AG09319 (cell line): Measurements from ENCODE around the gene MROH2A.

ENCODE experiments used
- DNase-seq: peaks from one replicate; pipeline ENCODE4 v3.0.0-alpha.2; 2010; ENCODE audit warnings: low read depth; ENCODE audit errors: extremely low read depth
- TF ChIP-seq, protein P1 (sequence below): IDR thresholded peaks from 2 replicates; pipeline ENCODE4 v1.5.1; 2011; ENCODE audit warnings: low read depth, mild to moderate bottlenecking, inconsistent platforms, low read length, moderate library complexity

MROH2A gene

DNA sequence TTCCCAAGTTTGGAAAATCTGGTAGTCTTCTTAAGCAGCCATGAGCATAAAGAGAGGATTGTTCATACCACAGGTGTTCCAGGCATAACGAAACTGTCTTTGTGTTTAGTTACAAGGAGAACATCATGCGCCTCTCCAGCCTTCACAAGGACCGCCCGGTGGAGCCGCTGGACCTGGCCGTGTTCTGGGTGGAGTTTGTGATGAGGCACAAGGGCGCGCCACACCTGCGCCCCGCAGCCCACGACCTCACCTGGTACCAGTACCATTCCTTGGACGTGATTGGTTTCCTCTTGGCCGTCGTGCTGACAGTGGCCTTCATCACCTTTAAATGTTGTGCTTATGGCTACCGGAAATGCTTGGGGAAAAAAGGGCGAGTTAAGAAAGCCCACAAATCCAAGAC lies 6.0 kb upstream of the MROH2A start:
- TF ChIP-seq, protein P1, sequence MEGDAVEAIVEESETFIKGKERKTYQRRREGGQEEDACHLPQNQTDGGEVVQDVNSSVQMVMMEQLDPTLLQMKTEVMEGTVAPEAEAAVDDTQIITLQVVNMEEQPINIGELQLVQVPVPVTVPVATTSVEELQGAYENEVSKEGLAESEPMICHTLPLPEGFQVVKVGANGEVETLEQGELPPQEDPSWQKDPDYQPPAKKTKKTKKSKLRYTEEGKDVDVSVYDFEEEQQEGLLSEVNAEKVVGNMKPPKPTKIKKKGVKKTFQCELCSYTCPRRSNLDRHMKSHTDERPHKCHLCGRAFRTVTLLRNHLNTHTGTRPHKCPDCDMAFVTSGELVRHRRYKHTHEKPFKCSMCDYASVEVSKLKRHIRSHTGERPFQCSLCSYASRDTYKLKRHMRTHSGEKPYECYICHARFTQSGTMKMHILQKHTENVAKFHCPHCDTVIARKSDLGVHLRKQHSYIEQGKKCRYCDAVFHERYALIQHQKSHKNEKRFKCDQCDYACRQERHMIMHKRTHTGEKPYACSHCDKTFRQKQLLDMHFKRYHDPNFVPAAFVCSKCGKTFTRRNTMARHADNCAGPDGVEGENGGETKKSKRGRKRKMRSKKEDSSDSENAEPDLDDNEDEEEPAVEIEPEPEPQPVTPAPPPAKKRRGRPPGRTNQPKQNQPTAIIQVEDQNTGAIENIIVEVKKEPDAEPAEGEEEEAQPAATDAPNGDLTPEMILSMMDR: no peak

DNA sequence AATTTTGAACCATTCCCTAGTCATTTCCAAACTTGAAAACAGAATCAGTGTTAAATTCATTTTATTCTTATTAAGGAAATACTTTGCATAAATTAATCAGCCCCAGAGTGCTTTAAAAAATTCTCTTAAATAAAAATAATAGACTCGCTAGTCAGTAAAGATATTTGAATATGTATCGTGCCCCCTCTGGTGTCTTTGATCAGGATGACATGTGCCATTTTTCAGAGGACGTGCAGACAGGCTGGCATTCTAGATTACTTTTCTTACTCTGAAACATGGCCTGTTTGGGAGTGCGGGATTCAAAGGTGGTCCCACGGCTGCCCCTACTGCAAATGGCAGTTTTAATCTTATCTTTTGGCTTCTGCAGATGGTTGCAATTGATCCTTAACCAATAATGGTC lies 5.5 kb upstream of the MROH2A start:
- TF ChIP-seq, protein P1: no peak

More for the DNA sequence above, 6.0 kb upstream of the MROH2A start:
- DNase-seq: no peak

DNA sequence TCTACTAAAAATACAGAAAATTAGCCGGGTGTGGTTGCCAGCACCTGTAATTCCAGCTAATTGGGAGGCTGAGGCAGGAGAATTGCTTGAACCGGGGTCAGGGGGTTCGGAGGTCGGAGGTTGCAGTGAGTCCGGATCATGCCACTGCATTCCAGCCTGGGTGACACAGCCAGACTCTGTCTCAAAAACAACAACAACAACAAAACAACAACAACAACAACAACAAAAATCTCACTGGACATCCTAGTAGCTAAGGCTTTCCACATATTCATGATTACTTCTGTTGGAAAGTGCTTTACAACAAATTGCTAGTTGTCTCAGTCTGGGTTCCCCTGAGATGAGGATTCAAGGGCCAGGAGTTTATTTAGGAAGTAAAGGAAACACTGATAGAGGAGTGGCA lies 4.3 kb upstream of the MROH2A start:
- no peak for DNase-seq
- TF ChIP-seq, protein P1: no peak

More for the DNA sequence above, 5.5 kb upstream of the MROH2A start:
- no peak for DNase-seq

DNA sequence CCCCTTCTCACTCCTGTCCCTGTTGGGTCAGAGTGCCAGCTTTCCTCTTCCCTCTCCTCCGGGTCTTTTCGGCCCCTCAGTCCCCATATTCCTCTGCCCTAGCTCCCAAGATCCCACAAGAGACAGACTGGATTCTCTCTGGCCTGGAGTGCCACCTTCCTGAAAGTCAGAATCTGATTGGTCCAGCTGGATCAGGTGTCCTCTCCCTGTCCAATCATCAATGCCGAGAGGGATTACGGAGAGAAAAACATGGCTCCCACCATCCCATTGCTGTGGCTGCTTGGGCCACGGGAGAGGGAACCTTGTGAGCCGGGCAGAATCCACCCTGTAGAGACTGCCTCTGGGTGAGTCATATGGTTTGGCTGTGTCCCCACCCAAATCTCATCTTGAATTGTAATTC lies 2.7 kb upstream of the MROH2A start:
- TF ChIP-seq, protein P1: no peak
- DNase-seq: no peak

DNA sequence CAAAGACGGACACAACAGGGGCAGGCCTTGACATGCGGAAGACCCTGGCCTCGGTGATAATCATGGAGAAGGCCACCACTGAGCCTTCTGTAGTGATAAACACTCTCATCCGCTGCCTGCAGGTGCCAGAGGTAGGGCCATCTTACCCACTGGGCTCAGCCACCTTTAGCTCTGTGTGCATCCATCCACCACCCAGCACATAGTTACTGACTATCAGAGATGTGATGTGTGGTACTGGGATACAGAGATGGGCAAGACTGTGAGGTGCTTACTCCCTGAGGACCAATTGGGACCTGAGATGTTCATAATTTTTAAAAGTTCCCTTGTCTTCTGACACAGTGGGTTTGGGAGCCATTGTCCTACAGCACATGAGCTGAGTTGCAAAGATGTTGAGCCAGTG lies 1.6 kb downstream of the MROH2A start:
- no peak for DNase-seq
- TF ChIP-seq, protein P1: no peak

DNA sequence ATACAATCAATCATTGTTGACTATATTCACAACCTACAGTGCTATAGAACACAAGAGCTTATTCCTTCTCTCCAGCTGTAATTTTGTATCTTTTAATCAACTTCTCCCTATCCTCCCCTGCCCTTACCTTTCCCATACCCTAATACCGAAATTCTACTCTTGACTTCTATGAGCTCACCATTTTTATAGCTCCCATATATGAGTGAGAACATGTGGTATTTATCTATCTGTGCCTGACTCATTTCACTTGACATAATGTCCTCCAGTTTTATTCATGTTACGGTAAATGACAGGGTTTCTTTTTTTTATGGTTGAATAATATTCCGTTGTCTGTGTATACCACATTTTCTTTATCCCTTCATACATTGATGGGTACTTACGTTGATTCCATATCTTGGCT lies 2.6 kb downstream of the MROH2A start:
- DNase-seq: no peak
- TF ChIP-seq, protein P1: no peak

DNA sequence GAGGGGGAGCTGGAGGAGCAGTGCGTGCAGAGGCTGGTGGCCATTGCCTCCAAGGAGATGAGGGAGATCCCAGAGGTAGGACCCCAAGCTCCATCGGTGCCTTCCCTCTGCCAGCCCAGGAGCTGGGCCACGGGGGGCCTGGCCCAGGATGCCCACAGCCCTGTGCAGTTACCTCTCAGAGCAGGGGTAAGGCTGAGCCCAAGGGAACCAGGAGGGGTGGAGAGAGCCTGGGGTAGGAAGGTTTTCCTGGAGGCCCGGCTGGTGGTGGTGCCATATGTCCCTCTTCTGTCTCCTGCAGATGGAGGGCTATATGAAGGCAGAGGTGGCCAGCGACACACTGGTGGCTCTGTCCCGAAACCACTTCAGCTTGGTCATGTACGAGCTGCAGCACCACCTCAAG lies 11.4 kb downstream of the MROH2A start:
- DNase-seq: no peak
- TF ChIP-seq, protein P1: no peak
